NCI-H2227 (cell line): ENCODE data around the gene RIC8B.

Source experiments
- DNase-seq: peaks from one replicate; lab custom pipeline; 2025; ENCODE audit not compliant: unreplicated experiment; lab: John Stamatoyannopoulos, UW

Gene RIC8B

GRCh38 chr12:106758349-106759110, 16.0 kb upstream of the RIC8B start:
- no peak for DNase-seq

- DNase-seq: peak; percentile 45
These were observed 14.8 kb upstream of the RIC8B start for GRCh38 chr12:106759526-106760183.

- peak; percentile 54 for DNase-seq
These were observed 14.3 kb upstream of the RIC8B start for GRCh38 chr12:106760184-106760531.

GRCh38 chr12:106764220-106764619, 10.3 kb upstream of the RIC8B start:
- no peak for DNase-seq

- DNase-seq: no peak
These were observed 9.7 kb upstream of the RIC8B start for GRCh38 chr12:106764738-106765137.

- peak; percentile 9 for DNase-seq
These were observed 8.1 kb upstream of the RIC8B start for GRCh38 chr12:106766393-106766826.

- peak; percentile 16 for DNase-seq
These were observed 7.3 kb upstream of the RIC8B start for GRCh38 chr12:106767206-106767605.

- peak; percentile 28 for DNase-seq
These were observed 6.3 kb upstream of the RIC8B start for GRCh38 chr12:106767954-106768822.

GRCh38 chr12:106769078-106769477, 5.4 kb upstream of the RIC8B start:
- no peak for DNase-seq

- no peak for DNase-seq
These were observed 4.9 kb upstream of the RIC8B start for GRCh38 chr12:106769546-106769945.

GRCh38 chr12:106771425-106771824, 3.1 kb upstream of the RIC8B start:
- DNase-seq: no peak

- peak; percentile 44 for DNase-seq
These were observed 1.0 kb upstream of the RIC8B start for GRCh38 chr12:106773286-106774004.

- peak; percentile 83 for DNase-seq
These were observed 484 bp downstream of the RIC8B start for GRCh38 chr12:106774808-106775524.

- DNase-seq: no peak
These were observed 2.4 kb downstream of the RIC8B start for GRCh38 chr12:106776897-106777296.

- DNase-seq: peak; percentile 6
These were observed 5.6 kb downstream of the RIC8B start for GRCh38 chr12:106780010-106780631.

GRCh38 chr12:106782619-106783018, 8.1 kb downstream of the RIC8B start:
- DNase-seq: no peak

- DNase-seq: no peak
These were observed 9.0 kb downstream of the RIC8B start for GRCh38 chr12:106783515-106783914.

GRCh38 chr12:106790020-106790419, 15.5 kb downstream of the RIC8B start:
- no peak for DNase-seq

- DNase-seq: no peak
These were observed 17.0 kb downstream of the RIC8B start for GRCh38 chr12:106791531-106791930.

GRCh38 chr12:106794369-106794768, 19.9 kb downstream of the RIC8B start:
- DNase-seq: no peak
